Hematopoietic multipotent progenitor cell treated with erythropoietin and hydrocortisone succinate and interleukin-3 and kit ligand, for 4 days (in vitro differentiated cells): Measurements from ENCODE around the gene SNRPE.

ENCODE experiments used
- DNase-seq: peaks from one replicate; pipeline ENCODE4 v3.0.0-alpha.2; 2015

The SNRPE gene

GRCh38 chr1:203888807-203889251, 27.4 kb downstream of the SNRPE start:
- no peak for DNase-seq

- DNase-seq = no peak
Observed at GRCh38 chr1:203891950-203892349, 30.6 kb downstream of the SNRPE start.

GRCh38 chr1:203898458-203899352, 37.3 kb downstream of the SNRPE start:
- DNase-seq = no peak

- DNase-seq = no peak
Observed at GRCh38 chr1:203899353-203899716, 37.9 kb downstream of the SNRPE start.

GRCh38 chr1:203899869-203900714, 38.7 kb downstream of the SNRPE start:
- no peak for DNase-seq

GRCh38 chr1:203901581-203901980, 40.2 kb downstream of the SNRPE start:
- DNase-seq = no peak

GRCh38 chr1:203905275-203905674, 43.9 kb downstream of the SNRPE start:
- no peak for DNase-seq

GRCh38 chr1:203906932-203907331, 45.5 kb downstream of the SNRPE start:
- no peak for DNase-seq

- no peak for DNase-seq
Observed at GRCh38 chr1:203907901-203908300, 46.5 kb downstream of the SNRPE start.

- no peak for DNase-seq
Observed at GRCh38 chr1:203911806-203912205, 50.4 kb downstream of the SNRPE start.

GRCh38 chr1:203913073-203913521, 51.7 kb downstream of the SNRPE start:
- DNase-seq = peak; percentile 82

- DNase-seq = no peak
Observed at GRCh38 chr1:203914292-203914691, 52.9 kb downstream of the SNRPE start.

GRCh38 chr1:203915811-203916210, 54.4 kb downstream of the SNRPE start:
- no peak for DNase-seq

GRCh38 chr1:203916756-203917155, 55.4 kb downstream of the SNRPE start:
- DNase-seq = no peak
